GM12878 (cell line): ENCODE results near the gene GTPBP6. TPM values are rescaled to one million over a fixed set of nuclear protein-coding genes. Genes with fewer than 3 reads are reported as not detected.

ENCODE experiments used
- ATAC-seq: fragments of 200-7000 bp; cut with Tn5 transposase; 3 replicates; pipeline ENCODE4 v1.9.1; 2020; ENCODE audit warnings: mild to moderate bottlenecking, moderate library complexity
- BruUV-seq: library from RNA; stranded (reverse); fragments of 400-500 nt; replicated peaks from 2 replicates; lab custom pipeline; 2021; lab: Mats Ljungman, UMichigan
- CTCF ChIA-PET: fragments of 300-600 bp; sonication (Branson Sonifier 250); formaldehyde crosslinking; extraction: SDS; loops from one replicate; lab custom pipeline; 2021; ENCODE audit warnings: inconsistent platforms; lab: Yijun Ruan, JAX
- POLR2A ChIA-PET: fragments of 350-600 bp; formaldehyde crosslinking; extraction: SDS; loops from one replicate; lab custom pipeline; 2021; ENCODE audit warnings: inconsistent platforms; lab: Charles Lee
- RAD21 ChIA-PET: fragments of 300-600 bp; sonication (Branson Sonifier 250); formaldehyde crosslinking; loops from one replicate; lab custom pipeline; 2023; ENCODE audit warnings: antibody characterized with exemption; ENCODE audit not compliant: unreplicated experiment; lab: Charles Lee
- SMC1A ChIA-PET: fragments of 300-600 bp; sonication (Branson Sonifier 250); formaldehyde crosslinking; loops from one replicate; lab custom pipeline; 2023; ENCODE audit not compliant: unreplicated experiment, uncharacterized antibody; lab: Charles Lee
- DNase-seq: peaks from one replicate; pipeline ENCODE4 v3.0.0-alpha.2; 2011; ENCODE audit warnings: low read depth, low spot score
- FAIRE-seq: peaks from 3 replicates; lab custom pipeline; 2011; peaks lifted over from hg19 to GRCh38; lab: Jason Lieb, UNC
- H2AFZ ChIP-seq: 2 replicates; pipeline ENCODE4 v1.6.0; 2011; ENCODE audit warnings: low read depth, low read length, control low read depth; ENCODE audit not compliant: control insufficient read depth
- H3K27ac ChIP-seq: 2 replicates; pipeline ENCODE4 v1.5.1; 2011; ENCODE audit warnings: control low read depth; ENCODE audit not compliant: control insufficient read depth, insufficient read depth
- H3K27me3 ChIP-seq, 2 experiments: replicated peaks in 1 of 2; 2 replicates each; pipeline versions ENCODE4 v1.6.0 to v1.6.1; 2011; ENCODE audit warnings: low read length in 1 of 2; ENCODE audit not compliant: control insufficient read depth in 2 of 2, insufficient read depth in 2 of 2
- H3K36me3 ChIP-seq, 2 experiments: 2 replicates each; pipeline ENCODE4 v1.5.1; 2011; ENCODE audit warnings: low read length in 1 of 2; ENCODE audit not compliant: control insufficient read depth in 2 of 2, insufficient read depth in 2 of 2
- H3K4me1 ChIP-seq: 2 replicates; pipeline ENCODE4 v1.6.1; 2011; ENCODE audit warnings: mild to moderate bottlenecking, low read length, moderate library complexity, mixed read lengths; ENCODE audit not compliant: control insufficient read depth, insufficient read depth
- H3K4me2 ChIP-seq: 2 replicates; pipeline ENCODE4 v1.6.0; 2011; ENCODE audit warnings: control low read depth; ENCODE audit not compliant: control insufficient read depth, insufficient read depth
- H3K4me3 ChIP-seq: fragments of 200-600 bp; sonication (generic); 2 replicates; pipeline ENCODE4 v1.5.1; 2016
- H3K79me2 ChIP-seq: 2 replicates; pipeline ENCODE4 v1.6.0; 2011; ENCODE audit warnings: low read length; ENCODE audit not compliant: control insufficient read depth, insufficient read depth
- H3K9ac ChIP-seq: 2 replicates; pipeline ENCODE4 v1.8.0; 2011; ENCODE audit warnings: low read length, control low read depth, mixed read lengths; ENCODE audit not compliant: control insufficient read depth, insufficient read depth
- H3K9me3 ChIP-seq: replicated peaks from 3 replicates; pipeline ENCODE4 v1.5.1; 2011; ENCODE audit warnings: mild to moderate bottlenecking, low read length; ENCODE audit not compliant: control insufficient read depth, insufficient read depth
- H4K20me1 ChIP-seq: 2 replicates; pipeline ENCODE4 v1.6.0; 2011; ENCODE audit not compliant: control insufficient read depth, insufficient read depth
- ATF2 ChIP-seq: IDR thresholded peaks from 2 replicates; pipeline ENCODE4 v1.6.1; 2012; ENCODE audit warnings: low read length, inconsistent platforms
- EGR1 ChIP-seq, 2 experiments: IDR thresholded peaks; 1 replicate in 1 of 2; 2 replicates in 1 of 2; pipeline ENCODE4 v1.6.1; 2011 to 2012; ENCODE audit warnings: low read depth in 2 of 2, low read length in 2 of 2, borderline replicate concordance in 1 of 2, mild to moderate bottlenecking in 1 of 2, moderate library complexity in 1 of 2
- MXI1 ChIP-seq: fragments of 150-350 bp; IDR thresholded peaks from 2 replicates; pipeline ENCODE4 v1.6.1; 2011; ENCODE audit warnings: low read depth, mild to moderate bottlenecking, inconsistent platforms, low read length, improper control_type of control experiment
- MYB ChIP-seq: fragments of 150-350 bp; IDR thresholded peaks from 2 replicates; pipeline ENCODE4 v1.6.1; 2014; ENCODE audit warnings: mild to moderate bottlenecking, low read depth, low read length, borderline replicate concordance
- MYC ChIP-seq: IDR thresholded peaks from 2 replicates; pipeline ENCODE4 v1.6.1; 2011; ENCODE audit warnings: mild to moderate bottlenecking, low read length, moderate library complexity, inconsistent platforms; ENCODE audit not compliant: insufficient read depth, insufficient replicate concordance, insufficient read length, severe bottlenecking
- NR2C1 ChIP-seq: fragments of 450-650 bp; IDR thresholded peaks from 2 replicates; pipeline ENCODE4 v1.6.1; 2017; ENCODE audit warnings: antibody characterized with exemption, mild to moderate bottlenecking, moderate library complexity
- WGBS: methylation state at CpG from one replicate; pipeline ENCODE4 v1.1.6; 2016; ENCODE audit warnings: low lambda C conversion rate; ENCODE audit not compliant: insufficient replicate concordance, insufficient coverage; ENCODE audit errors: missing lambda C conversion rate; 5-methylcytosine and 5-hydroxymethylcytosine counted together
- in situ Hi-C: fragments of 300-500 bp; cut with MboI; formaldehyde crosslinking; loops from 9 replicates; pipeline ENCODE4 v1.14.3; 2018; ENCODE audit warnings: mixed read lengths
- intact Hi-C: fragments of 100-400 bp; cut with micrococcal nuclease; formaldehyde crosslinking; loops from one replicate; pipeline ENCODE4 v1.14.2; 2022; ENCODE audit not compliant: unreplicated experiment
- polyA plus RNA-seq, 11 experiments: library from polyadenylated mRNA; depleted of rRNA in 4 of 11; unstranded in 6 of 11; stranded (reverse) in 5 of 11; fragments of >200 nt; fragmentation: Nextera tagmentation in 4 of 11; fragmentation: Illumina TruSeq in 1 of 11; extraction: Ambion mirVana in 4 of 11; extraction: Trizol in 1 of 11; gene quantifications; 1 replicate in 1 of 11; 2 replicates in 10 of 11; pipeline versions ENCODE4 v1.2.1 to v1.2.3, GENCODE V29; 2011 to 2016; ENCODE audit warnings: inconsistent platforms in 2 of 11, missing spikeins in 2 of 11, low read depth in 1 of 11
- total RNA-seq, 4 experiments: library from RNA; depleted of rRNA in 3 of 4; stranded (reverse); fragments of >200 nt in 3 of 4; fragmentation: Illumina TruSeq in 1 of 4; extraction: Trizol in 1 of 4; gene quantifications; 2 replicates each; pipeline versions ENCODE4 v1.2.1 to v1.2.3, GENCODE V29; 2013 to 2021
- TF ChIP-seq, protein P1 (sequence below): fragments of 450-650 bp; IDR thresholded peaks from 2 replicates; pipeline ENCODE4 v1.6.1; 2016; ENCODE audit warnings: mild to moderate bottlenecking

The GTPBP6 gene
- total and polyA plus RNA-seq, 10 of the 15 experiments (the other 5 are each of a cell fraction or from before 2014, with no cell fraction given) = 0.31 to 71.0 (median 21.1) TPM

DNA sequence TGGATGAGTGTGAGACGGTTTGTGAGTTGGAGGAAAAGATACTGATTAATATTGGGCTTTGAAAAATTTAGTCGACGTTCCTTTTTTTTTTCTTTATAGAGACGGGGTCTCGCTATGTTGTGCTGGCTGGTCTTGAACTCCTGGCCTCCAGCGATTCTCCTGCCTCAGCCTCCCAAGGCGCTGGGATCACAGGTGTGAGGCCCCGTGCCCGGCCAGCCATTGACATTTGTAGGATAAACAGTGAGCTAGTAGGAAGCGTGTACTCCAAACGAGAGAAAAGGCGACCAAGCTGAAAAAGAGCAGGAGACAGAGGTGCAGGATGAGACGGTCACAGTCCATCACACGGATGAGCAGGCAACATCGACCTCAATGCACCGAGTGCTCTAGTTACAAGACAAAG is 48.8 kb upstream of the GTPBP6 start (continued):
- TF ChIP-seq ATF2 = no peak
- TF ChIP-seq MYB = no peak
- no peak for TF ChIP-seq EGR1 (IDR thresholded peaks at IDR 0.05; ENCODE audit: borderline replicate concordance in 1 of 2, low read depth in 2 of 2, low read length in 2 of 2)
- TF ChIP-seq NR2C1 = no peak

DNA sequence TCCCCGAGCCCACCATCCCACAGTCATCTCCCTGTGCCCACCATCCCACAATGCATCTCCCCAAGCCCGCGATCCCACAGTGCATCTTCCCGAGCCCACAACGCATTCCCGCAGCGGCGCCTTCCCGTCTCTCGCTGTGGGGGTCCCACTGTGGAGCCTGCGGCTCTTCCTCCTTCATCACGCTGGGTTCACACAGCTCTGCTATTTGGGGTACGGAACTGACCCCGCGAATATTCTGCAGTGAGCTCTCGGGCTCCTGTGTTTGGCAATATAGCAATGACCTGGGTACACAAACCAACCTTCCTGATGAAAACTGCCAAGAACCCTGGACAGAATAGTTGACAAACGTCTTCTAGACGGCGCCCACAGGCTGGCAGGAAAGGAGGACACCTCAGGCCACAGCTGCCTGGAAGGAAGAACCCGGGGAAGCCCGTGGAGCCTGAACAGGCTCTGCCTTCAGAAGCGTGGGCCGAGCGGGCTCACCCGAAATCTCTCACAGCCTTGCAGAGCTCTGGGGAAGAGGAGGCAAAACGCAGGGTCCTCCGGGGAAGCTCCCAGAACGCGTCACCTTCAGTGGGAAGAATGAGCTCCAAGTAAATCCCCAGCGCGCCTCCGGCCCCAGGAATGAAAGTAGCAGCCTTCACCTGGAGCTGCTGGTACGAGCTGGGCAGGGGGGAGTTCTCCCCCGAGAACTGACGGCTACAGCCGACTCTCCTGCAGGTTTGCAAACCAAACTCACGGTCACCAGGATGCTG is 45.2 kb upstream of the GTPBP6 start:
- ChIA-PET CTCF (no interaction called here), SMC1A (no interaction called here), RAD21 (no interaction called here), POLR2A (no interaction called here)
- Histone ChIP-seq H3K79me2 (no peaks in the 10 kb centered on the region), H3K9me3 (peaks cover 3% of the 10 kb centered on the region; the same call in 2 of the 3 replicates), H2AFZ (no peak overlapping the region), H3K36me3 (no peaks in the 10 kb centered on the region), H3K9ac (no peak overlapping the region), H3K4me1 (no peaks in the 10 kb centered on the region), H3K4me2 (no peak overlapping the region), H3K27ac (no peak overlapping the region), H4K20me1 (no peaks in the 10 kb centered on the region), H3K27me3 (no peaks in the 10 kb centered on the region), H3K4me3 (no peak overlapping the region)
- FAIRE-seq (no peak), DNase-seq (no peak), ATAC-seq (no peak)
- 96% methylated on average over 37 of the region's 37 CpGs for WGBS
- intact Hi-C loops (no loop called here), in situ Hi-C loops (no loop called here)
- no TSS peak for BruUV-seq
- TF ChIP-seq, protein P1, sequence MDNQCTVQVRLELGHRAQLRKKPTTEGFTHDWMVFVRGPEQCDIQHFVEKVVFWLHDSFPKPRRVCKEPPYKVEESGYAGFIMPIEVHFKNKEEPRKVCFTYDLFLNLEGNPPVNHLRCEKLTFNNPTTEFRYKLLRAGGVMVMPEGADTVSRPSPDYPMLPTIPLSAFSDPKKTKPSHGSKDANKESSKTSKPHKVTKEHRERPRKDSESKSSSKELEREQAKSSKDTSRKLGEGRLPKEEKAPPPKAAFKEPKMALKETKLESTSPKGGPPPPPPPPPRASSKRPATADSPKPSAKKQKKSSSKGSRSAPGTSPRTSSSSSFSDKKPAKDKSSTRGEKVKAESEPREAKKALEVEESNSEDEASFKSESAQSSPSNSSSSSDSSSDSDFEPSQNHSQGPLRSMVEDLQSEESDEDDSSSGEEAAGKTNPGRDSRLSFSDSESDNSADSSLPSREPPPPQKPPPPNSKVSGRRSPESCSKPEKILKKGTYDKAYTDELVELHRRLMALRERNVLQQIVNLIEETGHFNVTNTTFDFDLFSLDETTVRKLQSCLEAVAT = no peak
- TF ChIP-seq MXI1 (no peak), MYC (no peak)
- TF ChIP-seq, all 136 proteins: peak for 0
